ENCODE measurements around the gene VEZF1. TPM values are rescaled to one million over a fixed set of nuclear protein-coding genes. Genes with fewer than 3 reads are reported as not detected.

VEZF1 gene
- total and polyA plus RNA-seq, 2 of the 8 experiments (the other 6 are each of a cell fraction or from before 2014, with no cell fraction given) = 28.9 to 61.9 TPM

- WGBS, 2 experiments (ENCODE audit: extremely low coverage in 1 of 2, insufficient coverage in 1 of 2, insufficient read length in 1 of 2, insufficient replicate concordance in 2 of 2, low coverage in 1 of 2, low lambda C conversion rate in 2 of 2, missing lambda C conversion rate in 1 of 2) = 79% methylated on average over 4 of the region's 4 CpGs; no CpG with 5 or more reads in 1 of the 2 experiments
- no peaks in the 10 kb centered on the region for H3K27me3 ChIP-seq (replicated peaks in 1 of 4; ENCODE audit: control insufficient read depth in 3 of 4, extremely low read depth in 1 of 4, insufficient read depth in 3 of 4, low read length in 3 of 4)
- H3K79me1 ChIP-seq (ENCODE audit: low read depth, low read length) = peaks cover 5% of the 10 kb centered on the region; the same call in 1 of the 2 replicates
- H3K27ac ChIP-seq (ENCODE audit: low read depth, low read length) = no peak overlapping the region
- ChIA-PET CTCF (ENCODE audit: partially characterized antibody) (interaction anchor here (1.0 to 3.6 kb wide), 19 partner anchors 8 to 152 kb away, joined by 3 to 35 read pairs (median 4); partner anchors contain the start of gene CUEDC1), POLR2A (ENCODE audit: partially characterized antibody) (interaction anchor here (0.8 to 28.0 kb wide), 10 partner anchors 8 to 207 kb away, joined by 3 to 672 read pairs (median 4); partner anchors contain the start of genes MRPS23 and SRSF1)
- no peak overlapping the region for H2AFZ ChIP-seq (ENCODE audit: low read length)
- H3K4me3 ChIP-seq (ENCODE audit: extremely low read depth in 1 of 4, insufficient read depth in 2 of 4, low read depth in 3 of 4, low read length in 4 of 4) = no peak overlapping the region
- H4K5ac ChIP-seq (ENCODE audit: insufficient read length, low read depth, low read length) = no peak overlapping the region
- FAIRE-seq = no peak
- H4K8ac ChIP-seq (ENCODE audit: extremely low read depth, insufficient read depth, low read length) = no peak overlapping the region
- H3K56ac ChIP-seq (replicated peaks; ENCODE audit: insufficient read length, low read depth, low read length) = no peak overlapping the region
- no peak overlapping the region for H4K91ac ChIP-seq (replicated peaks; ENCODE audit: insufficient read length, low read length)
- H2BK5ac ChIP-seq (ENCODE audit: low read depth, low read length) = no peak overlapping the region
- H3K4me1 ChIP-seq (replicated peaks in 1 of 4; ENCODE audit: control insufficient read depth in 3 of 4, insufficient read depth in 4 of 4, low read length in 3 of 4) = peaks cover 0 to 2% (median 0%) of the 10 kb centered on the region in 4 experiments; a peak in 3 of 7 replicates
- peaks cover 2 to 15% of the 10 kb centered on the region in 2 experiments for H4K20me1 ChIP-seq (replicated peaks in 1 of 2; ENCODE audit: control insufficient read depth in 1 of 2, insufficient read depth in 2 of 2, low read length in 2 of 2)
- H3K4me2 ChIP-seq (ENCODE audit: insufficient read depth in 1 of 2, low read depth in 2 of 2, low read length in 2 of 2) = no peak overlapping the region
- no peaks in the 10 kb centered on the region for H3K9me3 ChIP-seq (ENCODE audit: insufficient read depth in 2 of 2, low read depth in 1 of 2, low read length in 1 of 2)
- no peak overlapping the region for H2BK12ac ChIP-seq (ENCODE audit: low read depth, low read length)
- H3K79me2 ChIP-seq (ENCODE audit: control insufficient read depth in 1 of 2, insufficient read depth in 2 of 2, low read length in 2 of 2) = peaks cover 6 to 61% of the 10 kb centered on the region in 2 experiments
- H2BK120ac ChIP-seq (replicated peaks; ENCODE audit: low read depth, low read length) = no peak overlapping the region
- H3K14ac ChIP-seq (ENCODE audit: insufficient read length) = no peak overlapping the region
- H3K23ac ChIP-seq (ENCODE audit: insufficient read length) = no peak overlapping the region
- no peak overlapping the region for H3K9ac ChIP-seq (replicated peaks in 1 of 4; ENCODE audit: extremely low read depth in 1 of 4, low read depth in 3 of 4, low read length in 3 of 4)
- H2BK20ac ChIP-seq (ENCODE audit: low read length) = no peak overlapping the region
- peaks cover 9% of the 10 kb centered on the region for H3K23me2 ChIP-seq (ENCODE audit: low read depth, low read length)
- H2BK15ac ChIP-seq (ENCODE audit: low read length) = no peak overlapping the region
- DNase-seq (ENCODE audit: low read depth in 1 of 2, low spot score in 2 of 2) = no peak
- H3K18ac ChIP-seq (ENCODE audit: extremely low read depth, low read length) = no peak overlapping the region
- no peak overlapping the region for H2AK5ac ChIP-seq (ENCODE audit: low read depth, low read length)
- peaks cover 5 to 24% (median 14%) of the 10 kb centered on the region in 4 experiments for H3K36me3 ChIP-seq (ENCODE audit: control insufficient read depth in 2 of 4, insufficient read depth in 4 of 4, low read length in 3 of 4)
- no peak overlapping the region for H3K4ac ChIP-seq (replicated peaks; ENCODE audit: insufficient read length, low read depth, low read length)
- TF ChIP-seq EZH2 (IDR thresholded peaks at IDR 0.05; ENCODE audit: low read depth, low read length, severe bottlenecking) (no peak), TEAD4 (IDR thresholded peaks at IDR 0.05; ENCODE audit: low read depth, low read length) (no peak), CTCF (IDR thresholded peaks at IDR 0.05; ENCODE audit: control extremely low read depth in 1 of 3, insufficient read depth in 1 of 3, low read depth in 1 of 3, low read length in 3 of 3) (no peak), YY1 (IDR thresholded peaks at IDR 0.05; ENCODE audit: low read depth, low read length) (no peak), SP1 (IDR thresholded peaks at IDR 0.05; ENCODE audit: low read depth, low read length) (no peak), RXRA (IDR thresholded peaks at IDR 0.05; ENCODE audit: insufficient read depth, low read depth, low read length) (no peak), ASH2L (IDR thresholded peaks at IDR 0.05; ENCODE audit: low read length) (no peak), GTF2F1 (IDR thresholded peaks at IDR 0.05; ENCODE audit: borderline replicate concordance, low read depth, low read length) (no peak), HDAC2 (IDR thresholded peaks at IDR 0.05; ENCODE audit: borderline replicate concordance in 1 of 2, low read depth in 2 of 2, low read length in 2 of 2) (no peak)
Measured at GRCh38 chr17:57984936-57985674, 2.9 kb downstream of the VEZF1 start.

All from H1 (cell line).